Measurements from ENCODE around the gene TTC39A. TPM values are rescaled to one million over a fixed set of nuclear protein-coding genes. Genes with fewer than 3 reads are reported as not detected.
"Not testable (repeated sequence)": the region's sequence is repeated elsewhere in the genome, so short reads cannot be mapped to it uniquely, and the experiment has no call there.

The TTC39A gene
- total RNA-seq, 1 donor from 2014 or later: 0.95 TPM

DNA sequence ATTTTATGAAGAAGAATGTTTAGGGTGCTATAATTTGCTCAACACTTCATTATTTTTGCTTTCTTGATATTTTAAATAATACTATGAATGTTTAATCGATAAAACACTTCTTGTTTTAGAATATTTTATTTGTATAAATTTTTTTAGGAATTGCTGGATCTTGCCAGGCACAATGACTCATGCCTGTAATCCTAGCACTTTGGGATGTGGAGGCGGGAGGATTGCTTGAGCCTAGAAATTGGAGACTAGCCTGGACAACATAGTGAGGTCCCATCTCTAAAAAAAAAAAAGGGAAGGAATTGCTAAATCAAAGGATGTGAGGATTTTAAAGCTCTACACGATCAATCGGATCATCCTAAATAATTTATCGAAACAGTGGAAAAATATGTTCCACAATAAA, 76.7 kb downstream of the TTC39A start:
- no peak for DNase-seq (ENCODE audit: low spot score)
- H3K27ac Mint-ChIP-seq (ENCODE audit: unreplicated experiment): no peak overlapping the region
- H3K9me3 Mint-ChIP-seq (ENCODE audit: unreplicated experiment): no peaks in the 10 kb centered on the region
- no peaks in the 10 kb centered on the region for H3K27me3 Mint-ChIP-seq (ENCODE audit: unreplicated experiment)
- no peaks in the 10 kb centered on the region for H3K36me3 Mint-ChIP-seq (ENCODE audit: low read depth, unreplicated experiment)
- TF ChIP-seq CTCF (IDR thresholded peaks at IDR 0.05; ENCODE audit: unreplicated experiment): no peak
- peaks cover 3% of the 10 kb centered on the region for H3K4me1 Mint-ChIP-seq (ENCODE audit: unreplicated experiment)
- no peak overlapping the region for H3K4me3 Mint-ChIP-seq (ENCODE audit: unreplicated experiment)

GRCh38 chr1:51252366-51252765, 78.0 kb downstream of the TTC39A start:
- DNase-seq (ENCODE audit: low spot score): no peak
- no peak overlapping the region for H3K27ac Mint-ChIP-seq (ENCODE audit: unreplicated experiment)
- H3K36me3 Mint-ChIP-seq (ENCODE audit: low read depth, unreplicated experiment): no peaks in the 10 kb centered on the region
- H3K4me3 Mint-ChIP-seq (ENCODE audit: unreplicated experiment): no peak overlapping the region
- no peaks in the 10 kb centered on the region for H3K9me3 Mint-ChIP-seq (ENCODE audit: unreplicated experiment)
- H3K4me1 Mint-ChIP-seq (ENCODE audit: unreplicated experiment): no peaks in the 10 kb centered on the region
- no peaks in the 10 kb centered on the region for H3K27me3 Mint-ChIP-seq (ENCODE audit: unreplicated experiment)
- no peak for TF ChIP-seq CTCF (IDR thresholded peaks at IDR 0.05; ENCODE audit: unreplicated experiment)

GRCh38 chr1:51251165-51251564, 79.2 kb downstream of the TTC39A start:
- not testable (repeated sequence) for DNase-seq (ENCODE audit: low spot score); H3K4me3 Mint-ChIP-seq (ENCODE audit: unreplicated experiment); H3K9me3 Mint-ChIP-seq (ENCODE audit: unreplicated experiment)

DNA sequence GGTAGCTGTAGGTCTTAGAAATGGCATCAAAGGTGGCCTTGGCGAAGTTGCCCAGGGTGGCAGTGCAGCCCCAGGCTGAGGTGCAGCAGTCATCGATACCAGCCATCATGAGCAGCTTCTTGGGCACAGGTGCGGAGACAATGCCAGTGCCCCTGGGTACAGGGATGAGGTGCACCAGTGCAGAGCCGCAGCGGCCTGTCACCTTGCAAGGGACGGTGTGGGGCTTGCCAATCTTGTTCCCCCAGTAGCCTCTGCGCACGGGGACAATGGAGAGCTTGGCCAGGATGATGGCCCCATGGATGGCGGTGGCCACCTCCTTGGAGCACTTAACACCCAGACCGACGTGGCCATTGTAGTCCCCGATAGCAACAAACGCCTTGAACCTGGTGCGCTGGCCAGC, 79.6 kb downstream of the TTC39A start:
- not testable (repeated sequence) for H3K27me3 Mint-ChIP-seq (ENCODE audit: unreplicated experiment); H3K36me3 Mint-ChIP-seq (ENCODE audit: low read depth, unreplicated experiment); H3K4me3 Mint-ChIP-seq (ENCODE audit: unreplicated experiment); DNase-seq (ENCODE audit: low spot score); H3K27ac Mint-ChIP-seq (ENCODE audit: unreplicated experiment); H3K4me1 Mint-ChIP-seq (ENCODE audit: unreplicated experiment); H3K9me3 Mint-ChIP-seq (ENCODE audit: unreplicated experiment)

More at GRCh38 chr1:51251165-51251564, 79.2 kb downstream of the TTC39A start:
- H3K27ac Mint-ChIP-seq (ENCODE audit: unreplicated experiment); H3K27me3 Mint-ChIP-seq (ENCODE audit: unreplicated experiment); H3K4me1 Mint-ChIP-seq (ENCODE audit: unreplicated experiment); H3K36me3 Mint-ChIP-seq (ENCODE audit: low read depth, unreplicated experiment): not testable (repeated sequence)

DNA sequence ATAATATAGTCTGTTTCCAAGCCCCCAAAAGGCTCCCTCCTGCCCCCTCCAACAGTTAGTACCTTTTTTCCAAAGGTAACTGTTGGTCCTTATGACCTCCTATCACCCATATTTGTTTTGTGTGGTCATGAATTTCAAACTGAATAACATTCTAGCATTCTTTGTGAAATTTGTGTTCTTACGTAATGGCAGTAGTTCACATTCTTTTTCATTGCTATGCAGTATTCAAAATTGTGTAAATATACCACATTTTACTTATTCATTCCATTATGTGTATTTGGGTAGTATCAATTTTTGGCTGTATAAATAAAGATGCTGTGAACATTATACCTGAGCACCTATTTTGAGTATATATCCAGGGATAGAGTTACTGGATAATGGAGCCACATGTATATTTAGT, 80.9 kb downstream of the TTC39A start:
- DNase-seq (ENCODE audit: low spot score): no peak
- H3K4me1 Mint-ChIP-seq (ENCODE audit: unreplicated experiment): no peaks in the 10 kb centered on the region
- no peak overlapping the region for H3K27ac Mint-ChIP-seq (ENCODE audit: unreplicated experiment)
- TF ChIP-seq CTCF (IDR thresholded peaks at IDR 0.05; ENCODE audit: unreplicated experiment): no peak
- peaks cover 1% of the 10 kb centered on the region for H3K27me3 Mint-ChIP-seq (ENCODE audit: unreplicated experiment)
- no peaks in the 10 kb centered on the region for H3K9me3 Mint-ChIP-seq (ENCODE audit: unreplicated experiment)
- no peak overlapping the region for H3K4me3 Mint-ChIP-seq (ENCODE audit: unreplicated experiment)
- H3K36me3 Mint-ChIP-seq (ENCODE audit: low read depth, unreplicated experiment): peaks cover 4% of the 10 kb centered on the region

- Mint-ChIP-seq H3K9me3 (ENCODE audit: unreplicated experiment) (no peaks in the 10 kb centered on the region), H3K27me3 (ENCODE audit: unreplicated experiment) (peaks cover 1% of the 10 kb centered on the region), H3K4me3 (ENCODE audit: unreplicated experiment) (no peak overlapping the region), H3K27ac (ENCODE audit: unreplicated experiment) (no peak overlapping the region), H3K36me3 (ENCODE audit: low read depth, unreplicated experiment) (peaks cover 4% of the 10 kb centered on the region), H3K4me1 (ENCODE audit: unreplicated experiment) (no peaks in the 10 kb centered on the region)
- DNase-seq (ENCODE audit: low spot score): no peak
- no peak for TF ChIP-seq CTCF (IDR thresholded peaks at IDR 0.05; ENCODE audit: unreplicated experiment)
These were observed 82.9 kb downstream of the TTC39A start for GRCh38 chr1:51247499-51247898.
